ENCODE data around the gene GUCA1C.

GUCA1C gene

DNA sequence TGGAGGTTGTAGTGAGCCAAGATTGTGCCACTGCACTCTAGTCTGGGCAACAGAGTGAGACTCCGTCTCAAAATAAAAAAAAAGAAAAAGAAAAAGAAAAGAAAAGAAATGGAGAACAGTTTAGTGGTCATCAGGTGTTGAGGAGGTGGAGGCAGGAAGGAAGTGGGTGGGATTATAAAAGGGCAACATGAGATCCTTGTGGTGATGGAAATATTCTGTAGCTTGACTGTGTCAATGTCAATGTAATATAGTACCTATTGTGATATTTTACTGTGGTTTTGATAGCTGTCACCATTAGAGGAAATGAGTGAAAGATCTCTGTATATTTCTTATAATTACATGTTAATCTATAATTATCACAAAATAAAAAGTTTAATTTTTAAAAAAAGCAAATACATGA is 70.3 kb downstream of the GUCA1C start:
- no peaks in the 10 kb centered on the region for H3K4me1 ChIP-seq
- TF ChIP-seq, protein P1, sequence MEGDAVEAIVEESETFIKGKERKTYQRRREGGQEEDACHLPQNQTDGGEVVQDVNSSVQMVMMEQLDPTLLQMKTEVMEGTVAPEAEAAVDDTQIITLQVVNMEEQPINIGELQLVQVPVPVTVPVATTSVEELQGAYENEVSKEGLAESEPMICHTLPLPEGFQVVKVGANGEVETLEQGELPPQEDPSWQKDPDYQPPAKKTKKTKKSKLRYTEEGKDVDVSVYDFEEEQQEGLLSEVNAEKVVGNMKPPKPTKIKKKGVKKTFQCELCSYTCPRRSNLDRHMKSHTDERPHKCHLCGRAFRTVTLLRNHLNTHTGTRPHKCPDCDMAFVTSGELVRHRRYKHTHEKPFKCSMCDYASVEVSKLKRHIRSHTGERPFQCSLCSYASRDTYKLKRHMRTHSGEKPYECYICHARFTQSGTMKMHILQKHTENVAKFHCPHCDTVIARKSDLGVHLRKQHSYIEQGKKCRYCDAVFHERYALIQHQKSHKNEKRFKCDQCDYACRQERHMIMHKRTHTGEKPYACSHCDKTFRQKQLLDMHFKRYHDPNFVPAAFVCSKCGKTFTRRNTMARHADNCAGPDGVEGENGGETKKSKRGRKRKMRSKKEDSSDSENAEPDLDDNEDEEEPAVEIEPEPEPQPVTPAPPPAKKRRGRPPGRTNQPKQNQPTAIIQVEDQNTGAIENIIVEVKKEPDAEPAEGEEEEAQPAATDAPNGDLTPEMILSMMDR (IDR thresholded peaks at IDR 0.05): no peak
- DNase-seq: no peak
- H3K27ac ChIP-seq: no peak overlapping the region
- H3K27me3 ChIP-seq: no peaks in the 10 kb centered on the region
- intact Hi-C loops (cut with DNase I; ENCODE audit: low total_unique reads): no loop called here
- H3K9me3 ChIP-seq: no peaks in the 10 kb centered on the region
- H3K4me3 ChIP-seq: no peak overlapping the region
- H3K36me3 ChIP-seq: no peaks in the 10 kb centered on the region

DNA sequence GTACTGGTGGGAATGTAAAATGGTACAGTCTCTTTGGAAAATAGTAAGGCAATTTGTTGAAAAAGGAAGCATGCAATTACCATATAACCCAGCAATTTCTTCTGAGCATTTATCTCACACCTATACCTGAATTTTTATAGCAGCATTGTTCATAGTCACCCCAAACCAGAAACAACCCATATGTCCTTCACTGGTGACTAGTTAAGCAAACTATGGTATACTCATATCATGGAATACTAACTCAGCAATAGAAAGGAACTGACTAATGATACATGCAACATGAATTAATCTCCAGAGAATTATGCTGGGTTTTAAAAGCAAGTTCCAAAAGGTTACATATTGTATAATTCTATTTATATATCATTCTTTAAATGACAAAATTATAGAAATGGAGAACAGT is 70.9 kb downstream of the GUCA1C start:
- Histone ChIP-seq H3K9me3 (no peaks in the 10 kb centered on the region), H3K4me1 (no peaks in the 10 kb centered on the region), H3K27ac (no peak overlapping the region), H3K4me3 (no peak overlapping the region), H3K27me3 (no peaks in the 10 kb centered on the region), H3K36me3 (no peaks in the 10 kb centered on the region)
- TF ChIP-seq, protein P1 (IDR thresholded peaks at IDR 0.05): no peak
- no peak for DNase-seq
- intact Hi-C loops (cut with DNase I; ENCODE audit: low total_unique reads): no loop called here

DNA sequence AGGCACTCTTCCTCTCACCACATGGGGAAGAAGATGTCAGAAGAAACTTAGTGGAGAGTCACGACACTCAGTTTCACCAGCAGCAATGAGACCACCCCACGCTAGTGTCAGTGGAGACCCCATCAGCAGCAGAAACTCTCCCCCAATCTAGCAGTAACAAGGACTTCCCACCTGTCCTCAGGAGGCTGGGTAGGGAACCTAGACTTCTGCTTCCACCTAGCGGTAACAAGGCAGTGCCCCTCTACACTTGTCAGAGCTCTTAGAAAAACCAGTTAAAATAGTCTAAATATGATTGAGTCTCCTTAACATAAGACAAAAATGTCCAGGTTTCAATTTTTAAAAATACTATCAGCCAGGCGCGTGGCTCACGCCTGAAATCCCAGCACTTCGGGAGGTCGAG is 73.8 kb downstream of the GUCA1C start:
- Histone ChIP-seq H3K36me3 (no peaks in the 10 kb centered on the region), H3K4me1 (no peaks in the 10 kb centered on the region), H3K27ac (no peak overlapping the region), H3K27me3 (no peaks in the 10 kb centered on the region), H3K4me3 (no peak overlapping the region), H3K9me3 (no peaks in the 10 kb centered on the region)
- intact Hi-C loops (cut with DNase I; ENCODE audit: low total_unique reads): no loop called here
- no peak for DNase-seq
- TF ChIP-seq, protein P1 (IDR thresholded peaks at IDR 0.05): no peak

DNA sequence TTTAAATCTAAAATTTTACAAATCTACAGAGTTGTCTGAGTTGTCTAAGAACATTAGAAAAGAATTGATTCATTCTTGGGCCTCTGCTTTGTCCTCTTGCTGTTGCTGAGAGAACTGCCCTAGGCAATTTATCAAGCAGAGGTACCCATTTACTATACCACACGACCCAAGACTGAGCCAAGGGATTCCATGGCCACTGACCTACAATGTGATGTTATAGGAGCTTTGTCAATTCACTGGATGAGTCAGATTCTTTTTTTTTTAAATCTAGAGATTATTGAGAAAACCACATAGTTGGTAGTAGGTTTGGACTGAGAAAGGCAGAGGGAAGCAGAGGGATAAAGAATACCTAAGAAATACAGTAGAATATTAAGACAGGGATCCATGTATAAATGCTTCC is 75.8 kb downstream of the GUCA1C start:
- no peak for DNase-seq
- Histone ChIP-seq H3K4me1 (no peaks in the 10 kb centered on the region), H3K9me3 (no peaks in the 10 kb centered on the region), H3K27ac (no peak overlapping the region), H3K36me3 (no peaks in the 10 kb centered on the region), H3K4me3 (no peak overlapping the region), H3K27me3 (no peaks in the 10 kb centered on the region)
- TF ChIP-seq, protein P1 (IDR thresholded peaks at IDR 0.05): no peak
- intact Hi-C loops (cut with DNase I; ENCODE audit: low total_unique reads): no loop called here

DNA sequence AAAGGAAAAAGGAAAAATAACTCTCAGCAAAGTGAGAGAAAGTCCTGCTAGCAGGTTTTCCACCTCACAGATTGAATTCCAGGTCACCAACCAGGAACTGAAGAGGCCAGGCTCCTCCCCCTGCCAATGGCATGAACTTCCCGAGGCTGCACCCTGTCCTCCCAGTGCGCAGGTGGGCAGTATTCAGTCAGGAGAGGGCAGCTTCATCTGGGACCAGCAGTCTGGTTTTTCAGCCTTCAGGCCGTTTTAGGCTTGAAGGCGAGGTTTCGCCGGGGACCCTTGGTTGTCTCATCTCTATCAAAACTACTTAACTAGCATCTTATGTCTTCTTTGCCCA is 89.9 kb downstream of the GUCA1C start:
- intact Hi-C loops (cut with DNase I; ENCODE audit: low total_unique reads): no loop called here
- TF ChIP-seq, protein P1 (IDR thresholded peaks at IDR 0.05): no peak
- DNase-seq: no peak

More for the DNA sequence above, 89.9 kb downstream of the GUCA1C start:
- H3K4me1 ChIP-seq: no peaks in the 10 kb centered on the region
- H3K36me3 ChIP-seq: no peaks in the 10 kb centered on the region
- H3K27ac ChIP-seq: no peak overlapping the region
- no peaks in the 10 kb centered on the region for H3K27me3 ChIP-seq
- peaks cover 0 to 7% (median 0%) of the 10 kb centered on the region in 3 donors for H3K9me3 ChIP-seq
- no peak overlapping the region for H3K4me3 ChIP-seq
